Neural progenitor cell (in vitro differentiated cells): ENCODE results near the gene DPT. TPM values are rescaled to one million over a fixed set of nuclear protein-coding genes. Genes with fewer than 3 reads are reported as not detected.

Experiments used
- DNase-seq: peaks from one replicate; pipeline ENCODE4 v3.0.0-alpha.2; 2016; ENCODE audit warnings: low spot score
- H2AFZ ChIP-seq: fragments of 200-600 bp; sonication (generic); replicated peaks from 2 replicates; pipeline ENCODE4 v1.6.1; 2016; ENCODE audit warnings: antibody characterized with exemption
- H3F3A ChIP-seq: fragments of 200-600 bp; sonication (generic); 2 replicates; pipeline ENCODE4 v1.6.1; 2016; ENCODE audit warnings: antibody characterized with exemption, low read depth
- H3K27ac ChIP-seq: fragments of 200-600 bp; sonication (generic); 2 replicates; pipeline ENCODE4 v1.5.1; 2016; ENCODE audit warnings: mild to moderate bottlenecking
- H3K27me3 ChIP-seq: fragments of 200-600 bp; sonication (generic); 2 replicates; pipeline ENCODE4 v1.6.1; 2016; ENCODE audit warnings: mild to moderate bottlenecking, moderate library complexity
- H3K36me3 ChIP-seq: fragments of 200-600 bp; sonication (generic); 2 replicates; pipeline ENCODE4 v1.5.1; 2016
- H3K4me1 ChIP-seq: fragments of 200-600 bp; sonication (generic); 2 replicates; pipeline ENCODE4 v1.6.1; 2016; ENCODE audit warnings: mixed run types
- H3K4me2 ChIP-seq: fragments of 200-600 bp; sonication (generic); 2 replicates; pipeline ENCODE4 v1.6.1; 2016
- H3K4me3 ChIP-seq: fragments of 200-600 bp; sonication (generic); 2 replicates; pipeline ENCODE4 v1.5.1; 2016
- H3K79me2 ChIP-seq: fragments of 200-600 bp; sonication (generic); 2 replicates; pipeline ENCODE4 v1.6.1; 2016; ENCODE audit warnings: low read depth
- H3K9ac ChIP-seq: fragments of 200-600 bp; sonication (generic); 2 replicates; pipeline ENCODE4 v1.6.1; 2016
- H3K9me3 ChIP-seq: fragments of 200-600 bp; sonication (generic); 2 replicates; pipeline ENCODE4 v1.5.1; 2016; ENCODE audit warnings: low read depth
- H4K20me1 ChIP-seq: fragments of 200-600 bp; sonication (generic); 2 replicates; pipeline ENCODE4 v1.6.1; 2016; ENCODE audit warnings: low read depth
- H3K27ac Mint-ChIP-seq: 3 replicates; pipeline ENCODE4 v1.8.0; 2021; ENCODE audit warnings: mixed read lengths
- H3K27me3 Mint-ChIP-seq: 2 replicates; pipeline ENCODE4 v1.8.0; 2022; ENCODE audit warnings: low read depth, mild to moderate bottlenecking, inconsistent platforms, moderate library complexity, mixed read lengths; ENCODE audit not compliant: insufficient read depth
- H3K36me3 Mint-ChIP-seq: 3 replicates; pipeline ENCODE4 v1.8.0; 2021; ENCODE audit warnings: mixed read lengths
- H3K4me1 Mint-ChIP-seq: 3 replicates; pipeline ENCODE4 v1.8.0; 2021; ENCODE audit warnings: mixed read lengths
- H3K4me3 Mint-ChIP-seq: 3 replicates; pipeline ENCODE4 v1.8.0; 2021; ENCODE audit warnings: mild to moderate bottlenecking, moderate library complexity, mixed read lengths
- H3K9me3 Mint-ChIP-seq: 3 replicates; pipeline ENCODE4 v1.8.0; 2020; ENCODE audit warnings: mixed read lengths
- CTCF ChIP-seq: fragments of 200-600 bp; sonication (generic); IDR thresholded peaks from 2 replicates; pipeline ENCODE4 v1.5.1; 2017; ENCODE audit warnings: antibody characterized with exemption, mild to moderate bottlenecking
- EZH2 ChIP-seq: fragments of 200-600 bp; sonication (generic); IDR thresholded peaks from 2 replicates; pipeline ENCODE4 v1.6.1; 2017; ENCODE audit warnings: antibody characterized with exemption, mild to moderate bottlenecking, moderate library complexity
- EZH2phosphoT487 ChIP-seq: fragments of 200-600 bp; sonication (generic); IDR thresholded peaks from 2 replicates; pipeline ENCODE4 v1.6.1; 2017; ENCODE audit warnings: antibody characterized with exemption
- total RNA-seq: library from RNA; depleted of rRNA; stranded (reverse); fragments of >200 nt; gene quantifications from 2 replicates; pipeline ENCODE4 v1.2.3, GENCODE V29; 2015; ENCODE audit warnings: low replicate concordance

DPT gene
- total RNA-seq, 1 donor from 2014 or later, result not detected

- peaks cover 8% of the 10 kb centered on the region for H3K27me3 Mint-ChIP-seq
- Histone ChIP-seq H3K9me3 (no peaks in the 10 kb centered on the region), H3K4me1 (no peaks in the 10 kb centered on the region), H3K4me3 (no peak overlapping the region), H4K20me1 (no peaks in the 10 kb centered on the region), H3K9ac (no peak overlapping the region), H3K79me2 (no peaks in the 10 kb centered on the region), H2AFZ (no peak overlapping the region), H3K4me2 (no peak overlapping the region), H3F3A (no peaks in the 10 kb centered on the region), H3K36me3 (no peaks in the 10 kb centered on the region), H3K27ac (no peak overlapping the region), H3K27me3 (no peaks in the 10 kb centered on the region)
- H3K4me1 Mint-ChIP-seq, result no peaks in the 10 kb centered on the region
- H3K27ac Mint-ChIP-seq, result peak overlapping the region; percentile 90
- H3K4me3 Mint-ChIP-seq, result no peak overlapping the region
- peaks cover 3% of the 10 kb centered on the region for H3K9me3 Mint-ChIP-seq
- H3K36me3 Mint-ChIP-seq, result no peaks in the 10 kb centered on the region
- no peak for DNase-seq
- TF ChIP-seq EZH2phosphoT487, result no peak
- no peak for TF ChIP-seq EZH2
- no peak for TF ChIP-seq CTCF
Observed at GRCh38 chr1:168729405-168729802, 398 bp upstream of the DPT start.

- Histone ChIP-seq H3K4me3 (no peak overlapping the region), H3K9me3 (no peaks in the 10 kb centered on the region), H4K20me1 (no peaks in the 10 kb centered on the region), H3K4me2 (no peak overlapping the region), H3K79me2 (no peaks in the 10 kb centered on the region), H3K27ac (no peak overlapping the region), H2AFZ (no peak overlapping the region), H3K4me1 (no peaks in the 10 kb centered on the region), H3F3A (no peaks in the 10 kb centered on the region), H3K27me3 (no peaks in the 10 kb centered on the region), H3K36me3 (no peaks in the 10 kb centered on the region), H3K9ac (no peak overlapping the region)
- no peaks in the 10 kb centered on the region for H3K4me1 Mint-ChIP-seq
- H3K27ac Mint-ChIP-seq, result no peak overlapping the region
- DNase-seq, result no peak
- no peak overlapping the region for H3K4me3 Mint-ChIP-seq
- no peaks in the 10 kb centered on the region for H3K36me3 Mint-ChIP-seq
- peaks cover 3% of the 10 kb centered on the region for H3K9me3 Mint-ChIP-seq
- TF ChIP-seq CTCF, result no peak
- TF ChIP-seq EZH2, result no peak
- TF ChIP-seq EZH2phosphoT487, result no peak
- peaks cover 8% of the 10 kb centered on the region for H3K27me3 Mint-ChIP-seq
Observed at GRCh38 chr1:168726719-168727118, 2.3 kb downstream of the DPT start.

- no peaks in the 10 kb centered on the region for H3K9me3 ChIP-seq
- no peaks in the 10 kb centered on the region for H3K27me3 ChIP-seq
- no peak overlapping the region for H3K27ac ChIP-seq
- H3K36me3 ChIP-seq, result no peaks in the 10 kb centered on the region
- H3K4me1 Mint-ChIP-seq, result no peaks in the 10 kb centered on the region
- H3K4me1 ChIP-seq, result no peaks in the 10 kb centered on the region
- no peak overlapping the region for H3K4me3 Mint-ChIP-seq
- no peaks in the 10 kb centered on the region for H3K79me2 ChIP-seq
- DNase-seq, result no peak
- H3F3A ChIP-seq, result no peaks in the 10 kb centered on the region
- H2AFZ ChIP-seq, result no peak overlapping the region
- no peak overlapping the region for H3K4me3 ChIP-seq
- no peak overlapping the region for H3K27ac Mint-ChIP-seq
- peaks cover 8% of the 10 kb centered on the region for H3K27me3 Mint-ChIP-seq
- no peak overlapping the region for H3K9ac ChIP-seq
- H4K20me1 ChIP-seq, result no peaks in the 10 kb centered on the region
- H3K36me3 Mint-ChIP-seq, result no peaks in the 10 kb centered on the region
- peaks cover 3% of the 10 kb centered on the region for H3K9me3 Mint-ChIP-seq
- no peak overlapping the region for H3K4me2 ChIP-seq
- no peak for TF ChIP-seq EZH2phosphoT487
- TF ChIP-seq CTCF, result no peak
- no peak for TF ChIP-seq EZH2
Observed at GRCh38 chr1:168726281-168726680, 2.7 kb downstream of the DPT start.

GRCh38 chr1:168725831-168726230 is 3.2 kb downstream of the DPT start:
- H3K4me3 ChIP-seq, result no peak overlapping the region
- H3K36me3 Mint-ChIP-seq, result no peaks in the 10 kb centered on the region
- no peak for DNase-seq
- no peaks in the 10 kb centered on the region for H3K79me2 ChIP-seq
- peaks cover 3% of the 10 kb centered on the region for H3K9me3 Mint-ChIP-seq
- H3K27ac Mint-ChIP-seq, result no peak overlapping the region
- TF ChIP-seq EZH2, result no peak
- TF ChIP-seq CTCF, result no peak
- no peak for TF ChIP-seq EZH2phosphoT487
- no peak overlapping the region for H3K27ac ChIP-seq
- no peak overlapping the region for H3K4me3 Mint-ChIP-seq
- H3K27me3 ChIP-seq, result no peaks in the 10 kb centered on the region
- H3K9me3 ChIP-seq, result no peaks in the 10 kb centered on the region
- no peaks in the 10 kb centered on the region for H3F3A ChIP-seq
- no peak overlapping the region for H3K9ac ChIP-seq
- no peak overlapping the region for H2AFZ ChIP-seq
- peaks cover 8% of the 10 kb centered on the region for H3K27me3 Mint-ChIP-seq
- no peaks in the 10 kb centered on the region for H3K4me1 Mint-ChIP-seq
- H3K4me2 ChIP-seq, result no peak overlapping the region
- no peaks in the 10 kb centered on the region for H3K36me3 ChIP-seq
- no peaks in the 10 kb centered on the region for H3K4me1 ChIP-seq
- no peaks in the 10 kb centered on the region for H4K20me1 ChIP-seq
